ENCODE data around the gene SMYD3. TPM values are rescaled to one million over a fixed set of nuclear protein-coding genes. Genes with fewer than 3 reads are reported as not detected.

The SMYD3 gene
- total RNA-seq, 4 donors from 2014 or later: 15.6 to 21.1 (median 18.4) TPM

DNA sequence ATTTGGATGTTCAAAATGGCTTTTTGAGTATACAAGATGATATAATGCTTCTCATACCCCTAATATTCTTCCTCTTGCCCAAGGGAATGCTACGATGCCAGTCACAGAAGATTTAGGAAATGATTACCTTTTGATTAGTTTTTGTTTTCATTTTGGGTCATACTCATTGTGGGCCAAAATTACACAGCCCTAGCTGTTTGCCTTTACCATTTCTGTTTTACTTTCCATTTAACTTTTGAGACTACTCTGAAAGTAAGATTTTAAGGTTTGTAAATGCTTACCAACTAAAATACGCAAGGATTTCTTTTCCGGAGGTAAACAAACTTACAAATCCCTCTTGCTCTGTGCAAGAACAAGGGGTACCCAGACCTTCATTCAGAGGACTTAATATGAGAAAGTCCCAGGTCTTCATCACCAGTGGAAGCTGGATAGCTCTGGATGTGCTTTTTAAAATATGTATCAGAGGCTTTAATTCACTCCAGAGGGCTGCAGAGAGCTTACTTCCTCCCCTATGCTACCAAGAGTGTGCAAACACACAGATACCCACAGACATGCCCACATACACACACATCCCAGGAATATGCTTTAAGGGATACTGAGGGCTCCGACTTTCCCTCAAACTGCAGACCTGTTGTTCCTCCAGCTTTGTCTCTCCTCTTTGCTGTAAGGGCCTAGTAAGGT lies 631.4 kb downstream of the SMYD3 start:
- TF ChIP-seq, protein P1, sequence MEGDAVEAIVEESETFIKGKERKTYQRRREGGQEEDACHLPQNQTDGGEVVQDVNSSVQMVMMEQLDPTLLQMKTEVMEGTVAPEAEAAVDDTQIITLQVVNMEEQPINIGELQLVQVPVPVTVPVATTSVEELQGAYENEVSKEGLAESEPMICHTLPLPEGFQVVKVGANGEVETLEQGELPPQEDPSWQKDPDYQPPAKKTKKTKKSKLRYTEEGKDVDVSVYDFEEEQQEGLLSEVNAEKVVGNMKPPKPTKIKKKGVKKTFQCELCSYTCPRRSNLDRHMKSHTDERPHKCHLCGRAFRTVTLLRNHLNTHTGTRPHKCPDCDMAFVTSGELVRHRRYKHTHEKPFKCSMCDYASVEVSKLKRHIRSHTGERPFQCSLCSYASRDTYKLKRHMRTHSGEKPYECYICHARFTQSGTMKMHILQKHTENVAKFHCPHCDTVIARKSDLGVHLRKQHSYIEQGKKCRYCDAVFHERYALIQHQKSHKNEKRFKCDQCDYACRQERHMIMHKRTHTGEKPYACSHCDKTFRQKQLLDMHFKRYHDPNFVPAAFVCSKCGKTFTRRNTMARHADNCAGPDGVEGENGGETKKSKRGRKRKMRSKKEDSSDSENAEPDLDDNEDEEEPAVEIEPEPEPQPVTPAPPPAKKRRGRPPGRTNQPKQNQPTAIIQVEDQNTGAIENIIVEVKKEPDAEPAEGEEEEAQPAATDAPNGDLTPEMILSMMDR (IDR thresholded peaks at IDR 0.05; ENCODE audit: low read depth): no peak

DNA sequence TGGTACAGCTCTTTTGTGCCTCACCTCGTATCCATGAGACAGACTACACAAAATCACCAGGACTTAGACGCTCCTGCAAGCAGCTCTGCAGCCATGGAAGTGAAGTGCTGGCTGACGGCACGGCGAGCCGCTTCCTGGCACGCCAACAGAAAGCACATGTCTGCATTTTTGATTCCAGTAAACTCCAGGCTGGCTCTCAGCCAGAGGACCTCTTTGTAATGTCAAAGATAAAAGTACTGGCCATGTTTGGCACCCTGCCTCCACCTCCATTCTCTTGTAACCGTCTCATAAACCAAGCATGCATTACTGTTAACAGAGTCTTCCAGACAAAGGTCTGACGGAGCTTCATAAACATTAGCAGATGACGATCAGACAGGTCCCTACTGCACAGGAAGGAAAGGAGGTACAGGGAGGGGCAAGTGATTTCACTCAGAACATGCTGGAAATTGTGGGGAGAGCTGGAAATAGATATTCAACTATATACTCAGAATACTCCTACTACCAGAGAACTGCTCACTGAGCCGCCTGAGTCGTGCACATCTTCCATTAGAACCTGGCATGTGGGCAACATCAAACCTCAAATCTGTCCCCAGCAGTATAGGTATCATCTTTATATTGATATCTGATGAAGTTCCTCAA lies 632.0 kb downstream of the SMYD3 start:
- TF ChIP-seq, protein P1 (IDR thresholded peaks at IDR 0.05; ENCODE audit: low read depth): no peak

DNA sequence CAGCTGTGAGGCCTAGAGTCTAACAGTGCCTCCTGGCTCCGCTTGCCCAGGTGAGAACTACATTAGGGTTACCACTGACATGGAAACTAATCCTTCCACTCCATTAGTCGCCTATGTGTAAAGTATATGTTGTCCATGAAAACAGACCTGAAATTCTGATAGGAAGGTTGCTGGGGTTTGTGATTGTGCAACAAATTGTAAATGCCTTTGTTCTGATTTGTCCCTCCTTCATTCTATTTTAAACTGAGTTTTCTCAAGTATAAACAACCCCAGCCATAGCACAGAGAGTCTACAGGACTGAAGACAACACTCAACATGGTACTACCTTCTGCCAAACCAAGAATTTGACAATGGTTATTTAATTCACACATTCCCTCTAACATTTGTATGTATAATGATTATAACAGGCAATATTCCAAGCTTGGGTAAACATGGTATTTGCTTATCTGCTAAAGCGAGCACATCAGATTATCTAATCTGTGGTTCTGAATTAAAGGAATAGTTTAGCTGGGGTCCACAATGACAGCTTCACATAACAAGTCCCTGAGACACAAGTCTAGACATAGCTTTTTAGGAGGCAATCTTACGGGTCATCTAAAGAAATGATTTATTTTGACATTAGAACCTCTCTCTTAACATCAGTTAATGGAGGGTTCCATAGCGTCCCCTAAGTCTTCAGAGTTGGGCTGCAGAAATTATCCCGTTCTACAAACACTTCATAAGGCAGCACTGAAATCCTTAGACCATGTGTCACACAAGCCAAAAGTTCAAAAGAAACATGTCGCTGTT lies 633.0 kb downstream of the SMYD3 start:
- TF ChIP-seq, protein P1 (IDR thresholded peaks at IDR 0.05; ENCODE audit: low read depth): no peak

DNA sequence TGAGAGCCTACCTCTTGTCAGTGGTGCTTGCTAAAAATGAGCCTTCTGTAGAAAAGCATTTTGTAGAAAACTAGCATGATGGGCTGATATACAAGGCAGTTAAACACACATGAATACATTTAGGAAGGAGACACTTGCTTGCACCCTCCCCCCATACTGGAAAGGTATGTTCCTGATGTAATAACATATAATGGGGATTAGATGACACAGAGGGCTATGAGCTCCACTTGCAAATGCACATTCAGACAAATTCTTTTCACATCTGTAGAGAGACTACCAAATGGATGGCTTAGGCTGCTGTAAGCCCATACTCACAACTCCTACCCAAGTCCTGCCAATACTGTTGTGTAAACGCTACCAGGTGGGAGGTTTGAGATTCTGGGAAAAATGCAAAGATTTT lies 634.0 kb downstream of the SMYD3 start:
- TF ChIP-seq, protein P1 (IDR thresholded peaks at IDR 0.05; ENCODE audit: low read depth): no peak

DNA sequence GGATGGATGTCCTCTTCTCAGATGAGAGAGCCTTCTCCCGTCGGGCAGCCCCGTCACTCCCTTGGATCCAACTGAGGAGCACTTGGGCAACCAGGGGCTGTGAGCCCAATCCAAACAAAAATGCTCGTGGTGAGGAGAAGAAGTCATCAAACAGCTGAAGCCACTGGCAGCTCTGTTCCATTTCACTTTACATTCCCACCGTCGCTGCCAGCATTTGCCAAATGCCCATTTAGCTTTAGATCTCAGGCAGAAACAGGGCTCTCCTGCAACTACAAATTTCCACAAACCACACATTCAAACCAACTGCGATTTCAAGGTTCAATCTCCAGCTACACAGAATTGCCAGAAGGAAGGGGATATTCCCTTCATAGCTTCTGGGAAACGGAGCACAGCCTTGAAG lies 634.6 kb downstream of the SMYD3 start:
- TF ChIP-seq, protein P1 (IDR thresholded peaks at IDR 0.05; ENCODE audit: low read depth): no peak

DNA sequence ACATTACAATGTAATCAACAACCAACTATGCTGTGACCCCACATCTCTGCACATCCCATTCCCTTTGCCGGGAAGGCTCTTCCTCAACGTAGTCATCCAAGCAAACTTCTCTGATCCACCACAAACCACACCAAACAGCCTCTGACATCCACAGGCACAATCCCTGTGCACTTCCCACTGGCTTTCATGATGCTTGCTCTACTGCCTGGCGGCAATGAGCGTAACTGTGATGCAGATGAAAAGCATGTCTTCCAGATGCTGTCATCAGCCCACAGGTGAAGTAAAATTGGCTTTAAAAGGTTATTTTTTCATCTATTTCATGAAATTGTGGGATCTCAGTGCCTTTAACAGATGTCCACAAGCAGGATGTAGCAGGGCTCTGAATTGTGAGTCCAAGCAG lies 635.2 kb downstream of the SMYD3 start:
- TF ChIP-seq, protein P1 (IDR thresholded peaks at IDR 0.05; ENCODE audit: low read depth): no peak

DNA sequence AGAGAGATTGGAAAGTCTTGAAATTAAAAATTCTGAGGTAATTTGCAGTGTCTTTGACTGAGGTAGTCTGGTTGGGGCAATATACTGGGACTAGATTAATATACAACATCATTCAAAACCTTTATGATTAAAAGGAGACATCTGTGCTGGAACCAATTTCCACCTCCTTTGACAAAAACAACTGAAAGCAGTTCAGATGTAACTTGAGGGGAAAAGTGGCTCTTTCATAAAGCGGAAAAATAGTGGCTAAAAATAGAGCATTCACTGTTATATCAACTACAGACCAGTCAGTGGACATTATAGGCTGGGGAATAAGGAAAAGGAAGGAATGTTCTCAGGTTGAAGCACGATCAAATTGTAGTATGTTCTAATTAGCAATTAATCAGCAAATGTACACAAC lies 635.9 kb downstream of the SMYD3 start:
- TF ChIP-seq, protein P1 (IDR thresholded peaks at IDR 0.05; ENCODE audit: low read depth): no peak
